Activated CD4-positive, CD25-positive, alpha-beta regulatory T cell treated with anti-CD3 and anti-CD28 coated beads, Interleukin-2, amount 50 U/mL, for 16 hours (primary cell): Measurements from ENCODE around the gene TMEM208.

ENCODE experiments used
- DNase-seq: peaks from one replicate; pipeline ENCODE4 v3.0.0-alpha.2; 2020; ENCODE audit warnings: low read depth, low spot score

Gene TMEM208

GRCh38 chr16:67277294-67277998 lies 50.5 kb downstream of the TMEM208 start:
- DNase-seq: no peak

DNA sequence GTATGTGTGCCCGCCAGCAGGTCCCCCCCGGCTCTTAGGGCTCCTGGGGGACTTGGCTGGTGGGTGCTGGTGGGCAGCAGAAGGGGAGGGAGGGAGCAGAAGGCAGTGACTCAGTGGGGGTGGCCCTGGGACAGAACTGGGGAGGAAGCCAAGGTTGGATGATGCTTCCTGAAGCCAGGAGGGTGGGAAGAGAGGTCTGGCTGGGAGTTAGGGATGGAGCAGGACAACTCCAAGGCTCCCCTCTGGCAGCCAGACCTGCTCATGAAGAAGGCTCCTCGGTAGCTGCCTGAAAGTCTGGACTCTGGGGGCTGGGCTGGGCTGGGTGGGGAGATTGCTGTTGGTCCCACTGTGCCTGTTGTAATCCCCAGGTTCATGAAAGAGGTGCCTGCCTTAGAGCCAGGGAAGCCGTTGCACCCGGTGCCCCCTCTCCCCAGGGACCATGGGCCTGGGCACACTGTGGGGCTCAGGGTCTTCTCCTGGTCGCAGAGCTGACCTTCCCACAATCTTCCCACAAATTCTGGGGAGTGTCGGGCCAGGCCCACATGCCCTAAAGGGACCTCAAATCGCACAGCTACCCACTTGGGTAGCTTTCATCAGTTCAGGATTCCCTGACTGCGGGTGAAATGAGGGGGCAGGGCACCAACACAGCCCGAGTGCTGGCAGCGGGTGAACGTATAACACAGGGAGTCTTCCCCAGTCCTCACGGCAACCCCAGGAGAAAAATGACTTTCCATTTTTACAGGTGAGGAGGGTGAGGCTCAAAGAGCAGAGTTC lies 51.3 kb downstream of the TMEM208 start:
- DNase-seq: no peak
